GM21515 (cell line): ENCODE results near the gene LZTFL1.

ENCODE experiments used
- ATAC-seq: cut with Tn5 transposase; IDR thresholded peaks from one replicate; pipeline ENCODE4 v1.9.1; 2021; ENCODE audit not compliant: unreplicated experiment

The LZTFL1 gene

GRCh38 chr3:45814322-45814721 lies 27.6 kb downstream of the LZTFL1 start:
- no peak for ATAC-seq

- ATAC-seq: no peak
Measured at GRCh38 chr3:45807681-45808540, 34.0 kb downstream of the LZTFL1 start.

- no peak for ATAC-seq
Measured at GRCh38 chr3:45807133-45807532, 34.8 kb downstream of the LZTFL1 start.

GRCh38 chr3:45806072-45806471 lies 35.8 kb downstream of the LZTFL1 start:
- ATAC-seq: no peak

GRCh38 chr3:45803252-45803935 lies 38.5 kb downstream of the LZTFL1 start:
- ATAC-seq: no peak

- no peak for ATAC-seq
Measured at GRCh38 chr3:45802146-45802545, 39.8 kb downstream of the LZTFL1 start.

- no peak for ATAC-seq
Measured at GRCh38 chr3:45800611-45801010, 41.3 kb downstream of the LZTFL1 start.

GRCh38 chr3:45799586-45799985 lies 42.3 kb downstream of the LZTFL1 start:
- ATAC-seq: no peak

- no peak for ATAC-seq
Measured at GRCh38 chr3:45798034-45798433, 43.9 kb downstream of the LZTFL1 start.

GRCh38 chr3:45796902-45797637 lies 44.8 kb downstream of the LZTFL1 start:
- ATAC-seq: no peak

- no peak for ATAC-seq
Measured at GRCh38 chr3:45795882-45796765, 45.8 kb downstream of the LZTFL1 start, which contains the start of gene SLC6A20. Gene SLC6A20, minus strand, starts transcription at chr3:45796536. Its CDS starts 117 bp downstream, at chr3:45796419.

GRCh38 chr3:45795509-45795881 lies 46.4 kb downstream of the LZTFL1 start:
- no peak for ATAC-seq

GRCh38 chr3:45794660-45795059 lies 47.3 kb downstream of the LZTFL1 start:
- ATAC-seq: no peak

GRCh38 chr3:45794177-45794560 lies 47.8 kb downstream of the LZTFL1 start:
- no peak for ATAC-seq

- no peak for ATAC-seq
Measured at GRCh38 chr3:45793482-45794176, 48.3 kb downstream of the LZTFL1 start.

- ATAC-seq: no peak
Measured at GRCh38 chr3:45792516-45793172, 49.3 kb downstream of the LZTFL1 start.

GRCh38 chr3:45792036-45792435 lies 49.9 kb downstream of the LZTFL1 start:
- no peak for ATAC-seq

GRCh38 chr3:45790596-45790995 lies 51.3 kb downstream of the LZTFL1 start:
- no peak for ATAC-seq

- ATAC-seq: no peak
Measured at GRCh38 chr3:45789235-45789812, 52.6 kb downstream of the LZTFL1 start.
